SK-N-SH treated with all-trans-retinoic acid at 6 μM for 48 hours (cell line): ENCODE measurements around the gene SH3BP5.

Experiments
- ATAC-seq: fragments of 200-7000 bp; cut with Tn5 transposase; 3 replicates; pipeline ENCODE4 v1.9.1; 2020; ENCODE audit warnings: mild to moderate bottlenecking, moderate library complexity
- ARNTL ChIP-seq: fragments of 450-650 bp; formaldehyde crosslinking; IDR thresholded peaks from 2 replicates; pipeline ENCODE4 v1.5.0; 2020; ENCODE audit warnings: low read depth, mild to moderate bottlenecking, moderate library complexity, borderline replicate concordance
- BACH2 ChIP-seq: fragments of 250-450 bp; sonication (Bioruptor Pico); IDR thresholded peaks from 2 replicates; pipeline ENCODE4 v1.9.0; 2021; ENCODE audit warnings: mild to moderate bottlenecking, borderline replicate concordance
- CREB5 ChIP-seq: fragments of 250-450 bp; sonication (Bioruptor Pico); IDR thresholded peaks from 2 replicates; pipeline ENCODE4 v1.5.1; 2020; ENCODE audit warnings: low read depth, mild to moderate bottlenecking, moderate library complexity
- CSDC2 ChIP-seq: fragments of 250-450 bp; sonication (Bioruptor Pico); IDR thresholded peaks from 2 replicates; pipeline ENCODE4 v1.5.0; 2020; ENCODE audit warnings: mild to moderate bottlenecking, moderate library complexity
- CSRNP3 ChIP-seq: fragments of 250-450 bp; sonication (Bioruptor Pico); IDR thresholded peaks from 2 replicates; pipeline ENCODE4 v1.5.1; 2021; ENCODE audit warnings: mild to moderate bottlenecking, moderate library complexity
- ESRRG ChIP-seq: fragments of 250-450 bp; sonication (Bioruptor Pico); IDR thresholded peaks from 2 replicates; pipeline ENCODE4 v1.6.1; 2021; ENCODE audit warnings: mild to moderate bottlenecking
- GLIS3 ChIP-seq: fragments of 250-450 bp; sonication (Bioruptor Pico); IDR thresholded peaks from 2 replicates; pipeline ENCODE4 v1.5.0; 2020; ENCODE audit warnings: mild to moderate bottlenecking, moderate library complexity
- ISL1 ChIP-seq: fragments of 250-450 bp; sonication (Bioruptor Pico); IDR thresholded peaks from 2 replicates; pipeline ENCODE4 v2.1.2; 2022; ENCODE audit warnings: mild to moderate bottlenecking, moderate library complexity
- PATZ1 ChIP-seq: fragments of 250-450 bp; sonication (Bioruptor Pico); IDR thresholded peaks from 2 replicates; pipeline ENCODE4 v1.8.0; 2020; ENCODE audit warnings: mild to moderate bottlenecking, moderate library complexity, borderline replicate concordance
- POU6F1 ChIP-seq: fragments of 250-450 bp; sonication (Bioruptor Pico); IDR thresholded peaks from 2 replicates; pipeline ENCODE4 v1.8.0; 2021; ENCODE audit warnings: low read depth, mild to moderate bottlenecking, moderate library complexity, borderline replicate concordance
- PPARA ChIP-seq: fragments of 250-450 bp; sonication (Bioruptor Pico); IDR thresholded peaks from 2 replicates; pipeline ENCODE4 v1.5.0; 2020; ENCODE audit warnings: mild to moderate bottlenecking, borderline replicate concordance
- RARB ChIP-seq: fragments of 250-450 bp; sonication (Bioruptor Pico); IDR thresholded peaks from 2 replicates; pipeline ENCODE4 v1.8.0; 2021; ENCODE audit warnings: mild to moderate bottlenecking, moderate library complexity
- SNAI2 ChIP-seq: fragments of 250-450 bp; sonication (Bioruptor Pico); IDR thresholded peaks from 2 replicates; pipeline ENCODE4 v1.5.0; 2020; ENCODE audit warnings: mild to moderate bottlenecking, moderate library complexity
- TCF4 ChIP-seq: fragments of 250-450 bp; sonication (Bioruptor Pico); IDR thresholded peaks from 2 replicates; pipeline ENCODE4 v1.8.0; 2021; ENCODE audit warnings: mild to moderate bottlenecking, moderate library complexity, borderline replicate concordance
- TOX ChIP-seq: fragments of 250-450 bp; sonication (Bioruptor Pico); IDR thresholded peaks from 2 replicates; pipeline ENCODE4 v1.8.0; 2021; ENCODE audit warnings: mild to moderate bottlenecking, moderate library complexity, borderline replicate concordance
- ZC3H10 ChIP-seq: fragments of 250-450 bp; sonication (Bioruptor Pico); IDR thresholded peaks from 2 replicates; pipeline ENCODE4 v1.5.1; 2021; ENCODE audit warnings: mild to moderate bottlenecking, moderate library complexity
- ZFP3 ChIP-seq: fragments of 250-450 bp; sonication (Bioruptor Pico); IDR thresholded peaks from 2 replicates; pipeline ENCODE4 v1.5.0; 2020; ENCODE audit warnings: mild to moderate bottlenecking, moderate library complexity
- ZFP30 ChIP-seq: fragments of 450-650 bp; formaldehyde crosslinking; IDR thresholded peaks from 2 replicates; pipeline ENCODE4 v1.5.0; 2022; ENCODE audit warnings: mild to moderate bottlenecking, moderate library complexity
- ZNF565 ChIP-seq: fragments of 450-650 bp; formaldehyde crosslinking; conservative IDR thresholded peaks from 2 replicates; pipeline ENCODE4 v1.5.0; 2020; ENCODE audit warnings: low read depth, mild to moderate bottlenecking, moderate library complexity
- ZNF8 ChIP-seq: fragments of 450-650 bp; formaldehyde crosslinking; IDR thresholded peaks from 2 replicates; pipeline ENCODE4 v1.5.0; 2020; ENCODE audit warnings: mild to moderate bottlenecking, moderate library complexity

SH3BP5 gene

GRCh38 chr3:15211937-15212336, 120.4 kb downstream of the SH3BP5 start (continued):
- no peak for TF ChIP-seq POU6F1 (CRISPR knock-in tag)

GRCh38 chr3:15207836-15208504, 124.4 kb downstream of the SH3BP5 start:
- TF ChIP-seq ESRRG (CRISPR knock-in tag) (no peak), POU6F1 (CRISPR knock-in tag) (no peak), ZNF8 (CRISPR knock-in tag) (no peak), TOX (CRISPR knock-in tag) (no peak), PPARA (no peak), PATZ1 (CRISPR knock-in tag) (no peak), SNAI2 (CRISPR knock-in tag) (no peak), RARB (CRISPR knock-in tag) (no peak), ISL1 (CRISPR knock-in tag) (no peak), ZNF565 (no peak), TCF4 (no peak), ARNTL (no peak), ZC3H10 (CRISPR knock-in tag) (no peak), BACH2 (CRISPR knock-in tag) (no peak), GLIS3 (CRISPR knock-in tag) (no peak), CSDC2 (CRISPR knock-in tag) (no peak), CREB5 (CRISPR knock-in tag) (no peak)
- ATAC-seq: no peak

GRCh38 chr3:15206662-15207576, 125.5 kb downstream of the SH3BP5 start:
- TF ChIP-seq ZNF565 (no peak), RARB (CRISPR knock-in tag) (no peak), ZFP3 (no peak), ZFP30 (CRISPR knock-in tag) (no peak), CSRNP3 (CRISPR knock-in tag) (no peak)
- TF ChIP-seq, all 23 proteins: peak for 0
- ATAC-seq: peak; percentile 59
